Prostate gland (tissue), 2 donors: Measurements from ENCODE around the gene THOP1.

ENCODE experiments used
- POLR2AphosphoS5 ChIP-seq: sonication (generic); formaldehyde crosslinking; IDR thresholded peaks from one replicate; pipeline ENCODE4 v1.6.1; 2017; ENCODE audit warnings: antibody characterized with exemption
- TF ChIP-seq, protein P1 (sequence below), 4 experiments: fragments of 200-600 bp in 2 of 4; fragments of 450-650 bp in 2 of 4; sonication (generic) in 2 of 4; IDR thresholded peaks; 1 replicate in 3 of 4; 2 replicates in 1 of 4; pipeline ENCODE4 v1.5.1; 2016 to 2019; ENCODE audit warnings: antibody characterized with exemption in 4 of 4, mild to moderate bottlenecking in 2 of 4, moderate library complexity in 2 of 4

DNA sequence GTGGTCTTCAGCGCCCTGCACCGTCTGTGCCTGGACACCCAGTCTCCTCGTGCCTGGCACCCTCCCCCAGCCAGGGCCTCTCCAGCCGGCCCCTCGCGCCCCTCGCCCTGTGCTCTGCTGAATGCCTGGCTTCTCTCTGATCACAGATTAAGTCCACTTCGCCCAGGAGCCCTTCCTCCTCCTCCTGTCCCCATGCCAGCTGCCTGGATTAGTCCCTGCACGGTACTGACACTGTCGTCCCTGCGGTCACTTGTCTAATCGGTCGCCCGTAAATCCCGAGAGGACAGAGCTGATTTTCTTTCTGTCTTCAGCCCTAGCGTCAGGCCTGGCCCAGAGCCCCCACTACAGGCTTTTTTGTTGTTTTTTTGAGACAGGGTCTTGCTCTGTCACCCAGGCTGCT lies 6.6 kb downstream of the THOP1 start:
- no peak for TF ChIP-seq POLR2AphosphoS5
- TF ChIP-seq, protein P1, sequence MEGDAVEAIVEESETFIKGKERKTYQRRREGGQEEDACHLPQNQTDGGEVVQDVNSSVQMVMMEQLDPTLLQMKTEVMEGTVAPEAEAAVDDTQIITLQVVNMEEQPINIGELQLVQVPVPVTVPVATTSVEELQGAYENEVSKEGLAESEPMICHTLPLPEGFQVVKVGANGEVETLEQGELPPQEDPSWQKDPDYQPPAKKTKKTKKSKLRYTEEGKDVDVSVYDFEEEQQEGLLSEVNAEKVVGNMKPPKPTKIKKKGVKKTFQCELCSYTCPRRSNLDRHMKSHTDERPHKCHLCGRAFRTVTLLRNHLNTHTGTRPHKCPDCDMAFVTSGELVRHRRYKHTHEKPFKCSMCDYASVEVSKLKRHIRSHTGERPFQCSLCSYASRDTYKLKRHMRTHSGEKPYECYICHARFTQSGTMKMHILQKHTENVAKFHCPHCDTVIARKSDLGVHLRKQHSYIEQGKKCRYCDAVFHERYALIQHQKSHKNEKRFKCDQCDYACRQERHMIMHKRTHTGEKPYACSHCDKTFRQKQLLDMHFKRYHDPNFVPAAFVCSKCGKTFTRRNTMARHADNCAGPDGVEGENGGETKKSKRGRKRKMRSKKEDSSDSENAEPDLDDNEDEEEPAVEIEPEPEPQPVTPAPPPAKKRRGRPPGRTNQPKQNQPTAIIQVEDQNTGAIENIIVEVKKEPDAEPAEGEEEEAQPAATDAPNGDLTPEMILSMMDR (IDR thresholded peaks at IDR 0.05) = no peak
